GM23338 (cell line): ENCODE data around the gene MAMDC2. TPM values are rescaled to one million over a fixed set of nuclear protein-coding genes. Genes with fewer than 3 reads are reported as not detected.

ENCODE experiments used
- ATAC-seq: fragments of 200-7000 bp; cut with Tn5 transposase; 3 replicates; pipeline ENCODE4 v1.9.1; 2020
- DNase-seq: peaks from one replicate; pipeline ENCODE4 v3.0.0-alpha.2; 2015; ENCODE audit warnings: low spot score
- H2AFZ ChIP-seq: fragments of 200-600 bp; sonication (generic); 2 replicates; pipeline ENCODE4 v1.8.0; 2016; ENCODE audit warnings: antibody characterized with exemption, mild to moderate bottlenecking, moderate library complexity
- H3F3A ChIP-seq: fragments of 200-600 bp; sonication (generic); replicated peaks from 2 replicates; pipeline ENCODE4 v1.8.0; 2017; ENCODE audit warnings: antibody characterized with exemption, mixed run types, low read depth
- H3K27ac ChIP-seq: fragments of 200-600 bp; sonication (generic); 2 replicates; pipeline ENCODE4 v1.6.1; 2016; ENCODE audit warnings: low read depth
- H3K27me3 ChIP-seq: fragments of 200-600 bp; sonication (generic); 2 replicates; pipeline ENCODE4 v1.8.0; 2016; ENCODE audit warnings: mild to moderate bottlenecking, mixed run types, moderate library complexity; ENCODE audit not compliant: insufficient read depth
- H3K36me3 ChIP-seq: fragments of 200-600 bp; sonication (generic); 2 replicates; pipeline ENCODE4 v1.8.0; 2016; ENCODE audit warnings: mild to moderate bottlenecking; ENCODE audit not compliant: insufficient read depth
- H3K4me1 ChIP-seq: fragments of 200-600 bp; sonication (generic); 2 replicates; pipeline ENCODE4 v1.8.0; 2016; ENCODE audit warnings: mild to moderate bottlenecking, moderate library complexity; ENCODE audit not compliant: insufficient read depth
- H3K4me2 ChIP-seq: fragments of 200-600 bp; sonication (generic); 2 replicates; pipeline ENCODE4 v1.7.1; 2017; ENCODE audit warnings: mixed run types
- H3K4me3 ChIP-seq: fragments of 200-600 bp; sonication (generic); 2 replicates; pipeline ENCODE4 v1.6.1; 2016; ENCODE audit warnings: mixed run types
- H3K79me2 ChIP-seq: fragments of 200-600 bp; sonication (generic); replicated peaks from 2 replicates; pipeline ENCODE4 v1.8.0; 2017; ENCODE audit warnings: mild to moderate bottlenecking; ENCODE audit not compliant: insufficient read depth
- H3K9me2 ChIP-seq: fragments of 200-600 bp; sonication (generic); 2 replicates; pipeline ENCODE4 v1.8.0; 2017; ENCODE audit not compliant: insufficient read depth
- H4K20me1 ChIP-seq: fragments of 200-600 bp; sonication (generic); replicated peaks from 2 replicates; pipeline ENCODE4 v1.8.0; 2017; ENCODE audit warnings: mild to moderate bottlenecking; ENCODE audit not compliant: insufficient read depth
- H3K27ac Mint-ChIP-seq: 2 replicates; pipeline ENCODE4 v1.8.0; 2020; ENCODE audit warnings: inconsistent platforms, mild to moderate bottlenecking, moderate library complexity, mixed read lengths
- H3K27me3 Mint-ChIP-seq: 3 replicates; pipeline ENCODE4 v1.8.0; 2022; ENCODE audit warnings: low read depth, mild to moderate bottlenecking, moderate library complexity, mixed read lengths, inconsistent platforms; ENCODE audit not compliant: insufficient read depth, poor library complexity
- H3K36me3 Mint-ChIP-seq: 3 replicates; pipeline ENCODE4 v1.8.0; 2021; ENCODE audit warnings: low read depth, mild to moderate bottlenecking, inconsistent platforms, moderate library complexity, mixed read lengths
- H3K4me1 Mint-ChIP-seq: 3 replicates; pipeline ENCODE4 v1.8.0; 2020; ENCODE audit warnings: mild to moderate bottlenecking, inconsistent platforms, mixed read lengths
- H3K4me3 Mint-ChIP-seq: 3 replicates; pipeline ENCODE4 v1.8.0; 2021; ENCODE audit warnings: moderate library complexity, mild to moderate bottlenecking, inconsistent platforms, mixed read lengths
- H3K9me3 Mint-ChIP-seq: 3 replicates; pipeline ENCODE4 v1.8.0; 2020; ENCODE audit warnings: moderate library complexity, mild to moderate bottlenecking, inconsistent platforms, mixed read lengths
- CTCF ChIP-seq, 2 experiments: fragments of 200-600 bp in 1 of 2; sonication (generic) in 1 of 2; conservative IDR thresholded peaks; 2 replicates each; pipeline versions ENCODE4 v1.5.1 to v1.6.1; 2016 to 2017; ENCODE audit warnings: antibody characterized with exemption in 2 of 2, low read depth in 2 of 2, mild to moderate bottlenecking in 2 of 2, moderate library complexity in 1 of 2
- NANOG ChIP-seq: IDR thresholded peaks from 2 replicates; pipeline ENCODE4 v1.6.1; 2016; ENCODE audit warnings: antibody characterized with exemption, borderline replicate concordance
- STAT1 ChIP-seq: IDR thresholded peaks from one replicate; pipeline ENCODE4 v1.6.1; 2016; ENCODE audit warnings: antibody characterized with exemption; ENCODE audit not compliant: unreplicated experiment
- ZNF462 ChIP-seq: fragments of 250-450 bp; sonication (Bioruptor Pico); IDR thresholded peaks from 2 replicates; pipeline ENCODE4 v1.5.0; 2020; ENCODE audit warnings: mild to moderate bottlenecking, moderate library complexity
- polyA plus RNA-seq: library from polyadenylated mRNA; unstranded; fragments of >200 nt; fragmentation: Nextera tagmentation; extraction: Ambion mirVana; gene quantifications from 2 replicates; pipeline ENCODE4 v1.2.1, GENCODE V29; 2016
- total RNA-seq: library from RNA; depleted of rRNA; stranded (reverse); fragments of >200 nt; shearing (Covaris generic); gene quantifications from 2 replicates; pipeline ENCODE4 v1.2.3, GENCODE V29; 2014

The MAMDC2 gene
- total and polyA plus RNA-seq, 2 experiments from 2014 or later, result 7.7 to 19.6 TPM

GRCh38 chr9:70113403-70114022, 69.9 kb downstream of the MAMDC2 start:
- Mint-ChIP-seq H3K4me1 (peaks cover 40% of the 10 kb centered on the region), H3K9me3 (no peaks in the 10 kb centered on the region), H3K4me3 (no peak overlapping the region), H3K27ac (no peak overlapping the region), H3K36me3 (peaks cover 16% of the 10 kb centered on the region; the same call in 2 of the 3 replicates), H3K27me3 (peaks cover 6% of the 10 kb centered on the region)
- H3K4me2 ChIP-seq, result no peak overlapping the region
- H4K20me1 ChIP-seq, result no peaks in the 10 kb centered on the region
- H3K4me1 ChIP-seq, result peaks cover 33% of the 10 kb centered on the region
- peak; percentile 82 for DNase-seq
- no peaks in the 10 kb centered on the region; the same call in 1 of the 2 replicates for H3K36me3 ChIP-seq
- peak; percentile 72 for ATAC-seq
- H3K4me3 ChIP-seq, result no peak overlapping the region
- no peaks in the 10 kb centered on the region for H3K27me3 ChIP-seq
- H3K9me2 ChIP-seq, result no peaks in the 10 kb centered on the region
- no peaks in the 10 kb centered on the region for H3F3A ChIP-seq
- H2AFZ ChIP-seq, result no peak overlapping the region
- TF ChIP-seq CTCF (conservative IDR thresholded peaks at IDR 0.05; ENCODE audit: low read depth in 2 of 2) (peak; percentile 88 to 90), ZNF462 (no peak; the same call in 1 of the 2 replicates)
- peak overlapping the region; percentile 92 for H3K27ac ChIP-seq
- H3K79me2 ChIP-seq, result no peaks in the 10 kb centered on the region

- no peak for TF ChIP-seq STAT1
- peak; percentile 18; the same call in 1 of the 2 replicates for TF ChIP-seq NANOG
- no peaks in the 10 kb centered on the region for H3K9me2 ChIP-seq
- Mint-ChIP-seq H3K27me3 (peaks cover 6% of the 10 kb centered on the region), H3K27ac (peak overlapping the region; percentile 14), H3K4me1 (peaks cover 44% of the 10 kb centered on the region), H3K9me3 (no peaks in the 10 kb centered on the region), H3K4me3 (peak overlapping the region; percentile 23), H3K36me3 (peaks cover 16% of the 10 kb centered on the region; the same call in 2 of the 3 replicates)
- no peaks in the 10 kb centered on the region; the same call in 1 of the 2 replicates for H3K36me3 ChIP-seq
- no peak overlapping the region for H3K4me3 ChIP-seq
- no peaks in the 10 kb centered on the region for H3K27me3 ChIP-seq
- ATAC-seq (peak; percentile 36), DNase-seq (peak; percentile 78)
- H3K4me2 ChIP-seq, result 0 out of 2 replicates have a peak overlapping the region, but pooled peaks have one; percentile 18
- no peaks in the 10 kb centered on the region for H3K79me2 ChIP-seq
- H3K27ac ChIP-seq, result peak overlapping the region; percentile 92
- H3F3A ChIP-seq, result no peaks in the 10 kb centered on the region
- no peaks in the 10 kb centered on the region for H4K20me1 ChIP-seq
- peaks cover 34% of the 10 kb centered on the region for H3K4me1 ChIP-seq
- H2AFZ ChIP-seq, result no peak overlapping the region
These were observed 71.2 kb downstream of the MAMDC2 start for GRCh38 chr9:70114898-70115297.
